Brain microvascular endothelial cell (primary cell): ENCODE measurements around the gene GPR183.
A peak's percentile ranks its signal among the peaks of the same experiment; 100 is the strongest.

Experiments
- DNase-seq: peaks from one replicate; pipeline ENCODE4 v3.0.0-alpha.2; 2020
- H3K27ac ChIP-seq: fragments of 250-450 bp; sonication (Bioruptor Pico); 2 replicates; pipeline ENCODE4 v1.5.1; 2020; ENCODE audit warnings: mild to moderate bottlenecking, moderate library complexity
- H3K27me3 ChIP-seq: fragments of 250-450 bp; sonication (Bioruptor Pico); replicated peaks from 2 replicates; pipeline ENCODE4 v1.5.1; 2020; ENCODE audit warnings: mild to moderate bottlenecking
- H3K36me3 ChIP-seq: fragments of 250-450 bp; sonication (Bioruptor Pico); replicated peaks from 2 replicates; pipeline ENCODE4 v1.5.1; 2020; ENCODE audit warnings: mild to moderate bottlenecking
- H3K4me3 ChIP-seq: 2 replicates; pipeline ENCODE4 v1.5.1; 2011; ENCODE audit warnings: low read depth, mild to moderate bottlenecking, control low read depth, low read length, moderate library complexity
- in situ Hi-C: cut with HindIII; loops from 2 replicates; pipeline ENCODE4 v1.10.0; 2017; ENCODE audit warnings: low sequenced_read_pairs, low pct_ligation_motif_present
- TF ChIP-seq, protein P1 (sequence below): IDR thresholded peaks from 2 replicates; pipeline ENCODE4 v1.5.1; 2011; ENCODE audit warnings: low read depth, mild to moderate bottlenecking, moderate library complexity, low read length, control low read depth, inconsistent platforms; ENCODE audit errors: missing control alignments

Gene GPR183

GRCh38 chr13:99282264-99283231 lies 24.7 kb downstream of the GPR183 start:
- in situ Hi-C loops = no loop called here
- TF ChIP-seq, protein P1, sequence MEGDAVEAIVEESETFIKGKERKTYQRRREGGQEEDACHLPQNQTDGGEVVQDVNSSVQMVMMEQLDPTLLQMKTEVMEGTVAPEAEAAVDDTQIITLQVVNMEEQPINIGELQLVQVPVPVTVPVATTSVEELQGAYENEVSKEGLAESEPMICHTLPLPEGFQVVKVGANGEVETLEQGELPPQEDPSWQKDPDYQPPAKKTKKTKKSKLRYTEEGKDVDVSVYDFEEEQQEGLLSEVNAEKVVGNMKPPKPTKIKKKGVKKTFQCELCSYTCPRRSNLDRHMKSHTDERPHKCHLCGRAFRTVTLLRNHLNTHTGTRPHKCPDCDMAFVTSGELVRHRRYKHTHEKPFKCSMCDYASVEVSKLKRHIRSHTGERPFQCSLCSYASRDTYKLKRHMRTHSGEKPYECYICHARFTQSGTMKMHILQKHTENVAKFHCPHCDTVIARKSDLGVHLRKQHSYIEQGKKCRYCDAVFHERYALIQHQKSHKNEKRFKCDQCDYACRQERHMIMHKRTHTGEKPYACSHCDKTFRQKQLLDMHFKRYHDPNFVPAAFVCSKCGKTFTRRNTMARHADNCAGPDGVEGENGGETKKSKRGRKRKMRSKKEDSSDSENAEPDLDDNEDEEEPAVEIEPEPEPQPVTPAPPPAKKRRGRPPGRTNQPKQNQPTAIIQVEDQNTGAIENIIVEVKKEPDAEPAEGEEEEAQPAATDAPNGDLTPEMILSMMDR = no peak
- Histone ChIP-seq H3K27ac (no peak overlapping the region), H3K36me3 (no peaks in the 10 kb centered on the region), H3K4me3 (no peak overlapping the region), H3K27me3 (no peaks in the 10 kb centered on the region)
- DNase-seq = no peak

- H3K36me3 ChIP-seq = no peaks in the 10 kb centered on the region
- no peak overlapping the region for H3K27ac ChIP-seq
- no peak for DNase-seq
- H3K4me3 ChIP-seq = no peak overlapping the region
- in situ Hi-C loops = no loop called here
- H3K27me3 ChIP-seq = no peaks in the 10 kb centered on the region
- TF ChIP-seq, protein P1 = no peak
Observed at GRCh38 chr13:99281811-99282263, 25.4 kb downstream of the GPR183 start.

DNA sequence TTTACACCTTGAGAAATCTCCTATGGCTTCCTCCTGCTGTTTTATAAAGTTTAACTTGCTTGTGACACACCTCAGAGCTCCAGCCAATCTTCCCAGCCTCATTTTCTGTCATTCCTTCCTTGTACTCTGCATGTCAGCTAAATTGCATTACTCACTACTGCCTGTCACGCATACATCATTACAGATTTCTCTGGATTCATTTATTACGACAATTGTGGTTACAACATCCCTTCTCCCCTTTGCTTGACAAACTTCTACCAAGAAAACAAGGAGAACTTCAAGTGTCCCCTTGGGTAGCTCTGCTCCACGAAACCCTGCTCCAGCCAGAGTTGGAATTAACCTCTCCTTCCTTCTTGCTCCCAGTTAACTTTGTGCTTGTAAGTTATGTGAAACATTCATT lies 27.0 kb downstream of the GPR183 start:
- Histone ChIP-seq H3K27ac (no peak overlapping the region), H3K36me3 (no peaks in the 10 kb centered on the region), H3K27me3 (no peaks in the 10 kb centered on the region), H3K4me3 (no peak overlapping the region)
- peak; percentile 42 for DNase-seq
- TF ChIP-seq, protein P1 = no peak
- in situ Hi-C loops = no loop called here

- Histone ChIP-seq H3K27me3 (no peaks in the 10 kb centered on the region), H3K27ac (no peak overlapping the region), H3K36me3 (no peaks in the 10 kb centered on the region), H3K4me3 (no peak overlapping the region)
- in situ Hi-C loops = no loop called here
- TF ChIP-seq, protein P1 = no peak
- no peak for DNase-seq
Observed at GRCh38 chr13:99279637-99280036, 27.6 kb downstream of the GPR183 start.

GRCh38 chr13:99278843-99279242 lies 28.4 kb downstream of the GPR183 start:
- in situ Hi-C loops = no loop called here
- no peak for DNase-seq
- TF ChIP-seq, protein P1 = no peak
- no peaks in the 10 kb centered on the region for H3K36me3 ChIP-seq
- H3K27me3 ChIP-seq = no peaks in the 10 kb centered on the region
- H3K4me3 ChIP-seq = no peak overlapping the region
- no peak overlapping the region for H3K27ac ChIP-seq
